ENCODE data around the gene RASA3.

- no peak for TF ChIP-seq CTCF (conservative IDR thresholded peaks at IDR 0.05; ENCODE audit: low read length)
- no peak for TF ChIP-seq EZH2phosphoT487 (IDR thresholded peaks at IDR 0.05; ENCODE audit: borderline replicate concordance)
Measured at GRCh38 chr13:114002009-114002544, 130.3 kb downstream of the RASA3 start.
